CD4-positive, alpha-beta memory T cell (primary cell): ENCODE results near the gene CAMSAP3. TPM values are rescaled to one million over a fixed set of nuclear protein-coding genes. Genes with fewer than 3 reads are reported as not detected.
A peak's percentile ranks its signal among the peaks of the same experiment; 100 is the strongest.
"Not testable (repeated sequence)": the region's sequence is repeated elsewhere in the genome, so short reads cannot be mapped to it uniquely, and the experiment has no call there.

ENCODE experiments used
- CTCF ChIA-PET: fragments of 350-600 bp; sonication (Branson Sonifier 250); formaldehyde crosslinking; loops from one replicate; lab custom pipeline; 2021; ENCODE audit warnings: inconsistent platforms; ENCODE audit not compliant: partially characterized antibody; lab: Charles Lee
- POLR2A ChIA-PET: fragments of 350-600 bp; sonication (Branson Sonifier 250); formaldehyde crosslinking; loops from one replicate; lab custom pipeline; 2021; ENCODE audit not compliant: partially characterized antibody; lab: Charles Lee
- DNase-seq, 5 donors: peaks; one replicate each; pipeline versions ENCODE4 v3.0.0 to v3.0.0-alpha.2; 2020 to 2022; ENCODE audit warnings: mixed read lengths in 1 of 5
- H3K27ac ChIP-seq: one replicate; pipeline ENCODE4 v1.7.0; 2013; ENCODE audit warnings: low read depth, low read length
- H3K27me3 ChIP-seq: 2 replicates; pipeline ENCODE4 v1.7.0; 2013; ENCODE audit warnings: mild to moderate bottlenecking, low read length, moderate library complexity; ENCODE audit not compliant: insufficient read depth
- H3K36me3 ChIP-seq: 2 replicates; pipeline ENCODE4 v1.7.0; 2013; ENCODE audit warnings: mild to moderate bottlenecking, low read length, moderate library complexity; ENCODE audit not compliant: insufficient read depth
- H3K4me1 ChIP-seq: 2 replicates; pipeline ENCODE4 v1.7.0; 2013; ENCODE audit warnings: mild to moderate bottlenecking, low read length, moderate library complexity; ENCODE audit not compliant: insufficient read depth
- H3K4me3 ChIP-seq, 2 donors: one replicate each; pipeline ENCODE4 v1.7.0; 2013; ENCODE audit warnings: low read length in 2 of 2, mild to moderate bottlenecking in 1 of 2
- H3K9me3 ChIP-seq, 2 donors: one replicate each; pipeline ENCODE4 v1.7.0; 2013; ENCODE audit warnings: low read length in 2 of 2, control low read depth in 1 of 2; ENCODE audit not compliant: control insufficient read depth in 1 of 2
- H3K27ac Mint-ChIP-seq, 7 donors: one replicate each; pipeline ENCODE4 v1.8.0; 2020 to 2021; ENCODE audit warnings: mixed read lengths in 7 of 7, mild to moderate bottlenecking in 6 of 7, inconsistent platforms in 3 of 7, moderate library complexity in 3 of 7
- H3K27me3 Mint-ChIP-seq, 2 donors: one replicate each; pipeline ENCODE4 v1.8.0; 2020 to 2021; ENCODE audit warnings: mixed read lengths in 2 of 2
- H3K36me3 Mint-ChIP-seq, 2 donors: one replicate each; pipeline ENCODE4 v1.8.0; 2020 to 2021; ENCODE audit warnings: mixed read lengths in 2 of 2, inconsistent platforms in 1 of 2, mild to moderate bottlenecking in 1 of 2
- H3K4me1 Mint-ChIP-seq, 4 donors: one replicate each; pipeline ENCODE4 v1.8.0; 2020 to 2021; ENCODE audit warnings: mixed read lengths in 4 of 4, mild to moderate bottlenecking in 1 of 4
- H3K4me3 Mint-ChIP-seq, 8 donors: one replicate each; pipeline ENCODE4 v1.8.0; 2020 to 2021; ENCODE audit warnings: mixed read lengths in 8 of 8, mild to moderate bottlenecking in 7 of 8, moderate library complexity in 6 of 8, inconsistent platforms in 3 of 8
- H3K9me3 Mint-ChIP-seq, 8 donors: one replicate each; pipeline ENCODE4 v1.8.0; 2020 to 2021; ENCODE audit warnings: mixed read lengths in 8 of 8, mild to moderate bottlenecking in 5 of 8, inconsistent platforms in 3 of 8, moderate library complexity in 1 of 8
- intact Hi-C: fragments of 100-400 bp; cut with micrococcal nuclease; formaldehyde crosslinking; loops from one replicate; pipeline ENCODE4 v1.15.1; 2023
- polyA plus RNA-seq, 2 donors: library from polyadenylated mRNA; unstranded; fragments of 300-500 nt; fragmentation: Illumina TruSeq; gene quantifications; one replicate each; pipeline ENCODE4 v1.2.3, GENCODE V29; 2021
- total RNA-seq, 2 experiments: library from RNA; stranded (reverse); gene quantifications; one replicate each; pipeline ENCODE4 v1.2.3, GENCODE V29; 2021

CAMSAP3 gene
- total and polyA plus RNA-seq, 4 experiments from 2014 or later: 0.07 to 0.19 (median 0.15) TPM; not detected in 1

DNA sequence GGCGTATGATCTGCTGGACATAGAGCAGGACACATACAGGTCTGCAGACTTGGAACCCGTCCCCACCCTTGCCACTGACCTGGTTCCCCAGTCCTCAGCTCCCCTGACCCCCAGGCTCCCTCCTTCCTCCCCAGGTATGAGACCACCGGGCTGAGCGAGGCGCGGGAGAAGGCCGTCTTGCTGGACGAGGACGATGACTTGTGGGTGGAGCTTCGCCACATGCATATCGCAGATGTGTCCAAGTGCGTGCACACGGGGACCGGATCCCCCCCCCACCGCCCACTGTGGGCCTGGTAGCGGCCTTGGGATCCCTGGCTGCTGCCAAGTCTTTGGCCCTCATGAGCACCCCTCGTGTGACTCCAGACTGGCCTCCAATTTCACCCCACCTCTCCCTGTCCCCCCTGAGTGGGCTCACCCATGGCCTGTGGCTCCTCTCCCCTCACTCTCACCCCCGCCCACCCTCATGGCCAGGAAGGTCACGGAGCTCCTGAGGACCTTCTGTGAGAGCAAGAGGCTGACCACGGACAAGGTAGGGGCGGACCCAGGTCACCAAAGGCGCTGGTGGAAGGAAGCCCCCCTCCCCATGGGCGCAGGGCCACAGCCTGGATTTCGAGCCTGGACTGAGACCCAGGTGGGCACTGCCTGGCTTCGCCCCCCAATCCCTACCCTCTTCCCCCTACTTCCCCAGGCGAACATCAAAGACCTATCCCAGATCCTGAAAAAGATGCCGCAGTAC is 46.8 kb downstream of the CAMSAP3 start:
- Histone ChIP-seq H3K27me3 (no peaks in the 10 kb centered on the region), H3K36me3 (peaks cover 25% of the 10 kb centered on the region), H3K9me3 (no peaks in the 10 kb centered on the region), H3K4me3 (no peak overlapping the region), H3K27ac (no peak overlapping the region), H3K4me1 (peaks cover 25% of the 10 kb centered on the region)
- no peak for DNase-seq
- ChIA-PET POLR2A (interaction anchor here (1.2 kb wide), 1 partner anchor 9 kb away, joined by 3 read pairs; the partner anchor contains the start of gene PCP2), CTCF (interaction anchor here (1.4 to 2.0 kb wide), 2 partner anchors 9 to 74 kb away, joined by 3 to 6 read pairs; no protein-coding TSS in a partner anchor)
- H3K4me1 Mint-ChIP-seq: peaks cover 13 to 25% (median 19%) of the 10 kb centered on the region in 4 donors
- H3K4me3 Mint-ChIP-seq: no peak overlapping the region
- peak overlapping the region in 1 of 7 donors; percentile 48 for H3K27ac Mint-ChIP-seq
- intact Hi-C loops: no loop called here
- H3K36me3 Mint-ChIP-seq: peaks cover 11 to 15% of the 10 kb centered on the region in 2 donors
- no peaks in the 10 kb centered on the region for H3K27me3 Mint-ChIP-seq
- H3K9me3 Mint-ChIP-seq: no peaks in the 10 kb centered on the region

DNA sequence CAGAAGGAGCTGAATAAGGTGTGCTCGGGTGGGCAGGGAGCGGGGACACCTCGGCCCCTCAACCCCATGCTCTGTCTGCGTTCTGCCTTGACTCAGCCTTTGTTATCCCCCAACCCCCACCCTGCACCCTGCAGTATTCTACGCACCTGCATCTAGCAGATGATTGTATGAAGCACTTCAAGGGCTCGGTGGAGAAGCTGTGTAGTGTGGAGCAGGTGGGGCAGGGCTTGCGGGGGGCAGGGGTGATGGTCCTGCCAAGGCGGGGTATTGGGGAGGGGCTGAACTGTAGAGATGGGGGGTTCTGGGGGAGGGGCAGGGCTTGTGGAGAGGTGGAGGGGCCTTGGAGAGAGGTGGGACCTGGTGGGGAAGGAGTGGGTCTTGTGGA is 47.4 kb downstream of the CAMSAP3 start:
- Mint-ChIP-seq H3K27ac (peak overlapping the region in 1 of 7 donors; percentile 31), H3K27me3 (no peaks in the 10 kb centered on the region), H3K4me1 (peaks cover 13 to 19% (median 17%) of the 10 kb centered on the region in 4 donors), H3K36me3 (peaks cover 15 to 17% of the 10 kb centered on the region in 2 donors), H3K9me3 (no peaks in the 10 kb centered on the region), H3K4me3 (no peak overlapping the region)
- no peak for DNase-seq
- Histone ChIP-seq H3K9me3 (no peaks in the 10 kb centered on the region), H3K36me3 (peaks cover 25% of the 10 kb centered on the region), H3K27me3 (no peaks in the 10 kb centered on the region), H3K4me3 (no peak overlapping the region), H3K27ac (no peak overlapping the region), H3K4me1 (peaks cover 20% of the 10 kb centered on the region)
- POLR2A ChIA-PET: no interaction called here
- CTCF ChIA-PET: interaction anchor here (1.4 to 2.0 kb wide), 2 partner anchors 9 to 75 kb away, joined by 3 to 6 read pairs; no protein-coding TSS in a partner anchor
- intact Hi-C loops: no loop called here

DNA sequence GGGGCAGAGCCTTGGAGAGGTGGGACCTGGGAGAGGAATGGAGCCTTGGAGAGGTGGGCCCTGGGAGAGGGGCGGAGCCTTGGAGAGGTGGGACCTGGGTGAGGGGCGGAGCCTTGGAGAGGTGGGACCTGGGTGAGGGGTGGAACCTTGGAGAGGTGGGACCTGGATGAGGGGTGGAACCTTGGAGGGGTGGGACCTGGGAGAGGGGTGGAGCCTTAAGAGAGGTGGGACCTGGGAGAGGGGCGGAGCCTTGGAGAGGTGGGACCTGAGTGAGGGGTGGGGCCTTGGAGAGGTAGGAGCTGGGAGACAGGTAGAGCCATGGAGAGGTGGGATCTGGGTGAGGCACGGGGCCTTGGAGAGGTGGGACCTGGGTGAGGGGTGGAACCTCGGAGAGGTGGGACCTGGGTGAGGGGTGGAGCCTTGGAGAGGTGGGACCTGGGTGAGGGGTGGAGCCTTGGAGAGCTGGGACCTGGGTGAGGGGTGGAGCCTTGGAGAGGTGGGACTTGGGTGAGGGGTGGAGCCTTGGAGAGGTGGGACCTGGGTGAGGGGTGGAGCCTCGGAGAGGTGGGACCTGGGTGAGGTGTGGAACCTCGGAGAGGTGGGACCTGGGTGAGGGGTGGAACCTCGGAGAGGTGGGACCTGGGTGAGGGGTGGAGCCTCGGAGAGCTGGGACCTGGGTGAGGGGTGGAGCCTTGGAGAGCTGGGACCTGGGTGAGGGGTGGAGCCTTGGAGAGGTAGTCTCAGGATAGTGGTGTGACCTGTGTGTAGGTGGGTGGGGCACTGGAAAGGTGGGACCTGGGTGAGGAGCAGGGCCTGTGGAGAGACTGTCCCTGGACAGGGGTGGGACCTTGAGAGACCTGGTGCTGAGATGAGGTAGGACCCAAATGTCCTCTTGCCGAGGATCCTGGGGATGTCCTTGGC is 48.2 kb downstream of the CAMSAP3 start:
- H3K4me3 Mint-ChIP-seq, H3K27ac ChIP-seq, H3K9me3 ChIP-seq, H3K27me3 ChIP-seq, H3K4me3 ChIP-seq, intact Hi-C loops, CTCF ChIA-PET, H3K9me3 Mint-ChIP-seq, H3K27me3 Mint-ChIP-seq: not testable (repeated sequence)
- peaks cover 11% of the 10 kb centered on the region for H3K4me1 ChIP-seq
- Mint-ChIP-seq H3K27ac (peak overlapping the region in 1 of 7 donors; percentile 56), H3K4me1 (peaks cover 10 to 15% (median 13%) of the 10 kb centered on the region in 4 donors), H3K36me3 (peaks cover 15 to 17% of the 10 kb centered on the region in 2 donors)
- POLR2A ChIA-PET: interaction anchor here (1.3 to 1.5 kb wide), 3 partner anchors 9 to 14 kb away, joined by 3 to 4 read pairs (median 4); partner anchors contain the start of genes PET100 and XAB2
- peak in 2 of 5 donors; percentile 23 to 42 for DNase-seq
- peaks cover 25% of the 10 kb centered on the region for H3K36me3 ChIP-seq

DNA sequence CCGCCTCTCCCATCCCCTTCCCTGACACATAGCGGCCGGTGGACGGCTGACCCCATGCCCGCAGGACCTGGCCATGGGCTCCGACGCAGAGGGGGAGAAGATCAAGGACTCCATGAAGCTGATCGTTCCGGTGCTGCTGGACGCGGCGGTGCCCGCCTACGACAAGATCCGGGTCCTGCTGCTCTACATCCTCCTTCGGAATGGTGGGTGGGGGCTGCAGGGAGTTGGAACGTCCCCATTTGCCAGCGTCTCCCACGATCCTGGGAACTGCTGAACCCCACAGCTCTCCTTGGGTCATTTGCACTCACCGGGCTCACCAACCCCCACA is 48.9 kb downstream of the CAMSAP3 start:
- Histone ChIP-seq H3K36me3 (peaks cover 25% of the 10 kb centered on the region), H3K4me1 (peaks cover 5% of the 10 kb centered on the region), H3K27me3 (no peaks in the 10 kb centered on the region), H3K4me3 (no peak overlapping the region), H3K27ac (no peak overlapping the region), H3K9me3 (no peaks in the 10 kb centered on the region)
- Mint-ChIP-seq H3K36me3 (peaks cover 14 to 16% of the 10 kb centered on the region in 2 donors), H3K27ac (no peak overlapping the region), H3K9me3 (no peaks in the 10 kb centered on the region), H3K4me3 (no peak overlapping the region), H3K27me3 (no peaks in the 10 kb centered on the region), H3K4me1 (peaks cover 6 to 12% (median 8%) of the 10 kb centered on the region in 4 donors)
- POLR2A ChIA-PET: interaction anchor here (1.3 to 1.5 kb wide), 3 partner anchors 9 to 15 kb away, joined by 3 to 4 read pairs (median 4); partner anchors contain the start of genes PET100 and XAB2
- intact Hi-C loops: no loop called here
- no peak for DNase-seq
- CTCF ChIA-PET: no interaction called here

DNA sequence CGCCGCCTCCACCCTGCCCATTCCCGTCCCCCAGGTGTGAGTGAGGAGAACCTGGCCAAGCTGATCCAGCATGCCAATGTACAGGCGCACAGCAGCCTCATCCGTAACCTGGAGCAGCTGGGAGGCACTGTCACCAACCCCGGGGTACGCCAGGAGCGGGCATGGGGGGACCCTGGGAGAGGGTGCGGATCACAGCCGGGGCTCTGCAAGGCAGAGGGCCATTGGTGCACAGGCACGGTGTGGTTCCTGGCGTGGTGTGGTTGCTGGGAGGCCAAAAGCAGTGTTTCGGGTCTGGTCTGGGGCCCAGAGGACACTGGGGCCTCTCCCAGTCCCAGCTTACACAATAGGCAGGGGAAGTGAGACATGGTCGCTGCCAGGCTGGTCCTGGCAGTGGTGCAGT is 49.5 kb downstream of the CAMSAP3 start:
- no peak overlapping the region for H3K4me3 ChIP-seq
- H3K27ac ChIP-seq: no peak overlapping the region
- H3K9me3 ChIP-seq: no peaks in the 10 kb centered on the region
- intact Hi-C loops: no loop called here
- POLR2A ChIA-PET: interaction anchor here (1.3 to 1.5 kb wide), 3 partner anchors 8 to 16 kb away, joined by 3 to 4 read pairs (median 4); partner anchors contain the start of genes PET100 and XAB2
- no peaks in the 10 kb centered on the region for H3K27me3 ChIP-seq
- Mint-ChIP-seq H3K4me3 (no peak overlapping the region), H3K27ac (no peak overlapping the region), H3K9me3 (no peaks in the 10 kb centered on the region), H3K27me3 (no peaks in the 10 kb centered on the region), H3K36me3 (peaks cover 8 to 10% of the 10 kb centered on the region in 2 donors), H3K4me1 (peaks cover 0 to 5% (median 2%) of the 10 kb centered on the region in 4 donors)
- DNase-seq: no peak
- CTCF ChIA-PET: no interaction called here
- H3K4me1 ChIP-seq: no peaks in the 10 kb centered on the region
- H3K36me3 ChIP-seq: peaks cover 25% of the 10 kb centered on the region

DNA sequence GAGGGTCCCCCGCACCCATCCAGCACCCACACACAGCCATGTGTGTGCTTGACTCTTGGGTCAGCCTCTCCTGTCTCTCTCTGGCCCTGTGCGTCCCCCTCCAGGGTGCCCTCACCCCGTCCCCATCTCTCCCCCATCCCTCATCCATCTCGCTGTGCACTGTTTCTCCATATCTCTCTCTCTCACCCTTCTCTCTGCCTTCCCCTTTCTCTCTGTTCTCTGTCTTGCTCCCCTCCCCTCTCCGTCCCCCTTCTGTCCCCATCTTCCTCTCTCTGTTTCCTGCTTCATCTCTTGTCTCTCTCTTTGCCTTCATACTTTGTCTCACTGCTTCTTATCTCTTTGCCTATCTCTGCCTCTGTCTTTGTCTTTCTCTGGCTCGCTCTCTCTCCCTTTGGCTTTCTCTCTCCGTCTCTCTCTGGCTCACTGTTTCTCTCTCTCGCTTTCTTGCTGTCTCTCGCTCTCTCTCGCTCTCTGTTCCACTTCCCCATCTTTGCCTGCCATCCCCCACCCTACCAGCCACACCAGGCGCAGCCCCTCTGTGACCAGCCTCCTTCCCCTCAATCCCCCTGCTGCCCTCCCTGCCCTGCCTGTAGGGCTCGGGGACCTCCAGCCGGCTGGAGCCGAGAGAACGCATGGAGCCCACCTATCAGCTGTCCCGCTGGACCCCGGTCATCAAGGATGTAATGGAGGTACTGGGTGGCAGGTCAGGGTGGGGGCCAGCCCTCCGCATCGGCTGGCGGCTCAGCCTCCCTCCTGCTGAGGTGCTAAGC is 50.2 kb downstream of the CAMSAP3 start:
- Mint-ChIP-seq H3K27me3 (no peaks in the 10 kb centered on the region), H3K4me1 (peaks cover 0 to 2% (median 0%) of the 10 kb centered on the region in 4 donors), H3K27ac (no peak overlapping the region), H3K4me3 (no peak overlapping the region), H3K9me3 (no peaks in the 10 kb centered on the region), H3K36me3 (peaks cover 8 to 10% of the 10 kb centered on the region in 2 donors)
- H3K27ac ChIP-seq: no peak overlapping the region
- no peak overlapping the region for H3K4me3 ChIP-seq
- ChIA-PET POLR2A (interaction anchor here (1.5 kb wide), 1 partner anchor 12 kb away, joined by 4 read pairs; no protein-coding TSS in a partner anchor), CTCF (no interaction called here)
- peaks cover 19% of the 10 kb centered on the region for H3K36me3 ChIP-seq
- intact Hi-C loops: no loop called here
- no peaks in the 10 kb centered on the region for H3K4me1 ChIP-seq
- DNase-seq: no peak
- no peaks in the 10 kb centered on the region for H3K9me3 ChIP-seq
- no peaks in the 10 kb centered on the region for H3K27me3 ChIP-seq
